NCI-H146 treated with DMSO at 0.1 percent for 48 hours (cell line): Measurements from ENCODE around the gene WDFY4.
"Not testable (repeated sequence)": the region's sequence is repeated elsewhere in the genome, so short reads cannot be mapped to it uniquely, and the experiment has no call there.

Experiments
- DNase-seq: peaks from one replicate; lab custom pipeline; 2025; ENCODE audit not compliant: unreplicated experiment; lab: John Stamatoyannopoulos, UW

WDFY4 gene

GRCh38 chr10:48684792-48685623, at the start of gene WDFY4:
Gene WDFY4, plus strand, starts transcription at chr10:48684873. Its CDS starts 24,860 bp downstream, at chr10:48709733.
- no peak for DNase-seq

GRCh38 chr10:48634984-48635557, 49.6 kb upstream of the WDFY4 start:
- no peak for DNase-seq

- DNase-seq: no peak
These were observed 48.4 kb upstream of the WDFY4 start for GRCh38 chr10:48636231-48636630.

- DNase-seq: no peak
These were observed 47.8 kb upstream of the WDFY4 start for GRCh38 chr10:48636901-48637300.

- DNase-seq: no peak
These were observed 46.5 kb upstream of the WDFY4 start for GRCh38 chr10:48638158-48638557.

- DNase-seq: no peak
These were observed 45.7 kb upstream of the WDFY4 start for GRCh38 chr10:48638739-48639527.

- DNase-seq: no peak
These were observed 45.0 kb upstream of the WDFY4 start for GRCh38 chr10:48639632-48640031.

GRCh38 chr10:48640326-48640725, 44.3 kb upstream of the WDFY4 start:
- DNase-seq: no peak

- DNase-seq: not testable (repeated sequence)
These were observed 43.5 kb upstream of the WDFY4 start for GRCh38 chr10:48641099-48641690.

GRCh38 chr10:48645600-48645999, 39.1 kb upstream of the WDFY4 start:
- no peak for DNase-seq

GRCh38 chr10:48647073-48647472, 37.6 kb upstream of the WDFY4 start:
- DNase-seq: not testable (repeated sequence)

GRCh38 chr10:48648172-48648942, 36.3 kb upstream of the WDFY4 start:
- no peak for DNase-seq

GRCh38 chr10:48649349-48649944, 35.2 kb upstream of the WDFY4 start:
- DNase-seq: no peak

GRCh38 chr10:48651293-48651692, 33.4 kb upstream of the WDFY4 start:
- peak; percentile 44 for DNase-seq

GRCh38 chr10:48651839-48652238, 32.8 kb upstream of the WDFY4 start:
- DNase-seq: no peak

- no peak for DNase-seq
These were observed 32.3 kb upstream of the WDFY4 start for GRCh38 chr10:48652344-48652743.

- no peak for DNase-seq
These were observed 31.3 kb upstream of the WDFY4 start for GRCh38 chr10:48653347-48653746.

- DNase-seq: no peak
These were observed 30.6 kb upstream of the WDFY4 start for GRCh38 chr10:48653944-48654698.

- no peak for DNase-seq
These were observed 29.0 kb upstream of the WDFY4 start for GRCh38 chr10:48655411-48656240.
